Ectodermal cell (in vitro differentiated cells): ENCODE results near the gene ST8SIA6. TPM values are rescaled to one million over a fixed set of nuclear protein-coding genes. Genes with fewer than 3 reads are reported as not detected.
"Not testable (repeated sequence)": the region's sequence is repeated elsewhere in the genome, so short reads cannot be mapped to it uniquely, and the experiment has no call there.

Experiments used
- H3K27ac ChIP-seq: 2 replicates; pipeline ENCODE4 v1.7.0; 2013; ENCODE audit warnings: mild to moderate bottlenecking, low read depth, low read length; ENCODE audit not compliant: insufficient read depth, poor library complexity, severe bottlenecking
- H3K27me3 ChIP-seq: 2 replicates; pipeline ENCODE4 v1.7.0; 2013; ENCODE audit warnings: mild to moderate bottlenecking, low read length; ENCODE audit not compliant: insufficient read depth, control insufficient read depth, poor library complexity, severe bottlenecking
- H3K36me3 ChIP-seq: one replicate; pipeline ENCODE4 v1.7.0; 2013; ENCODE audit warnings: low read length; ENCODE audit not compliant: control insufficient read depth, insufficient read depth
- H3K4me1 ChIP-seq: one replicate; pipeline ENCODE4 v1.7.0; 2013; ENCODE audit warnings: low read length; ENCODE audit not compliant: control insufficient read depth, insufficient read depth
- H3K4me3 ChIP-seq: 2 replicates; pipeline ENCODE4 v1.7.0; 2013; ENCODE audit warnings: low read depth, low read length, control low read depth; ENCODE audit not compliant: insufficient read depth
- H3K9me3 ChIP-seq: 2 replicates; pipeline ENCODE4 v1.7.0; 2013; ENCODE audit warnings: mild to moderate bottlenecking, low read length, moderate library complexity; ENCODE audit not compliant: control insufficient read depth
- WGBS, 2 experiments: methylation state at CpG; one replicate each; pipeline ENCODE4 v1.1.7; 2013; ENCODE audit warnings: missing lambda C conversion rate in 2 of 2; 5-methylcytosine and 5-hydroxymethylcytosine counted together
- polyA plus RNA-seq, 4 experiments: library from polyadenylated mRNA; stranded (reverse); fragments of 50-300 nt; gene quantifications; one replicate each; pipeline ENCODE4 v1.2.3, GENCODE V29; 2013

ST8SIA6 gene, protein sequence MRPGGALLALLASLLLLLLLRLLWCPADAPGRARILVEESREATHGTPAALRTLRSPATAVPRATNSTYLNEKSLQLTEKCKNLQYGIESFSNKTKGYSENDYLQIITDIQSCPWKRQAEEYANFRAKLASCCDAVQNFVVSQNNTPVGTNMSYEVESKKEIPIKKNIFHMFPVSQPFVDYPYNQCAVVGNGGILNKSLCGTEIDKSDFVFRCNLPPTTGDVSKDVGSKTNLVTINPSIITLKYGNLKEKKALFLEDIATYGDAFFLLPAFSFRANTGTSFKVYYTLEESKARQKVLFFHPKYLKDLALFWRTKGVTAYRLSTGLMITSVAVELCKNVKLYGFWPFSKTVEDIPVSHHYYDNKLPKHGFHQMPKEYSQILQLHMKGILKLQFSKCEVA
- polyA plus RNA-seq (2013, experiment 1 of 4): 2.4 TPM
- 4.5 TPM for polyA plus RNA-seq (2013, experiment 2 of 4)
- 3.9 TPM for polyA plus RNA-seq (2013, experiment 3 of 4)
- 4.7 TPM for polyA plus RNA-seq (2013, experiment 4 of 4)

- Histone ChIP-seq H3K4me3 (peak within 1 kb of the TSS; percentile 54), H3K9me3 (no peaks in the 10 kb centered on the region), H3K36me3 (no peaks in the 10 kb centered on the region), H3K4me1 (no peaks in the 10 kb centered on the region), H3K27ac (peak within 1 kb of the TSS; percentile 12), H3K27me3 (peaks cover 44% of the 10 kb centered on the region)
- WGBS, 2 experiments: 3 to 4% methylated on average over 91 of the region's 91 CpGs
These were observed at the start of gene ST8SIA6 for GRCh38 chr10:17454161-17455014. Gene ST8SIA6 (minus strand): TSS chr10:17454595. CDS start chr10:17454255, 340 bp downstream.

- H3K27me3 ChIP-seq: no peaks in the 10 kb centered on the region
- no peaks in the 10 kb centered on the region for H3K36me3 ChIP-seq
- 95% methylated on average over 7 of the region's 7 CpGs for WGBS, 2 experiments
- H3K9me3 ChIP-seq: no peaks in the 10 kb centered on the region
- no peak overlapping the region for H3K4me3 ChIP-seq
- H3K4me1 ChIP-seq: no peaks in the 10 kb centered on the region
- H3K27ac ChIP-seq: no peak overlapping the region
These were observed 49.4 kb upstream of the ST8SIA6 start for GRCh38 chr10:17503795-17504194.

- no peaks in the 10 kb centered on the region for H3K27me3 ChIP-seq
- H3K4me1 ChIP-seq: no peaks in the 10 kb centered on the region
- H3K27ac ChIP-seq: no peak overlapping the region
- no peaks in the 10 kb centered on the region for H3K9me3 ChIP-seq
- H3K36me3 ChIP-seq: no peaks in the 10 kb centered on the region
- no peak overlapping the region for H3K4me3 ChIP-seq
- 88 to 92% methylated on average over 2 of the region's 2 CpGs for whole genome bisulfite sequencing, 2 experiments
These were observed 48.4 kb upstream of the ST8SIA6 start for GRCh38 chr10:17502814-17503213.

- H3K36me3 ChIP-seq, H3K27ac ChIP-seq, H3K9me3 ChIP-seq, H3K4me3 ChIP-seq, H3K27me3 ChIP-seq, H3K4me1 ChIP-seq: not testable (repeated sequence)
- 92 to 95% methylated on average over 5 of the region's 5 CpGs for WGBS, 2 experiments
These were observed 44.6 kb upstream of the ST8SIA6 start for GRCh38 chr10:17499014-17499413.

- no peaks in the 10 kb centered on the region for H3K36me3 ChIP-seq
- H3K9me3 ChIP-seq: no peaks in the 10 kb centered on the region
- 89 to 92% methylated on average over 6 of the region's 6 CpGs for WGBS, 2 experiments
- no peak overlapping the region for H3K27ac ChIP-seq
- H3K4me3 ChIP-seq: no peak overlapping the region
- H3K27me3 ChIP-seq: no peaks in the 10 kb centered on the region
- H3K4me1 ChIP-seq: no peaks in the 10 kb centered on the region
These were observed 43.1 kb upstream of the ST8SIA6 start for GRCh38 chr10:17497446-17498030.

DNA sequence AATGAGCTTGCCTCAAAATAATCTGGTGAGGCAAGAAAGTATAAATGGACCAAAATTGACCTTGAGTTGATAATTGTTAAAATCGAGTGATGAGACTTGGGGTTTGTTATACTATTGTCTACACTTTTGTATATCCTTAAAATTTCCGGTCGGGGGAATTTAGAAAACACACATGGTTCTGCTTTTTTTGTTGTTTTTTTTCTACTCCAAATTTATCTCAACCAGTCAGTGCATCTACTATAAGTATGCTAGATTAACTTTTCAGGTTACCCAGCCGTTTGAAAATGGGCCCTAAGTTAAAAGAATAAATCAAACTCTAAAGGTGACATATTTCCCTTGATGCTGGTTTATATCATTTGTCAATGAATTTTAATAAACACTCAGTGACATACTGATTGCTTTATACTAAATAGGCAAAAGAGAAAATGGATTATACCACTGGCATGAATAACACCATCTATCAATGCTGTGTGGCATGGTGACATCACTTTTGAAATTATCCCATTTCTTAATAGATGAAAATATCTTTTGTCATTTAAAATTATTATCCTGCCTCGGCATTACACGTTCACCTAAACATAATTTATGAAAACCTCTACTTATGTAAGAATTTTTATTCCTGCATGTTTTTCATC lies 40.3 kb upstream of the ST8SIA6 start:
- H3K4me1 ChIP-seq: no peaks in the 10 kb centered on the region
- H3K36me3 ChIP-seq: no peaks in the 10 kb centered on the region
- H3K4me3 ChIP-seq: no peak overlapping the region
- no peaks in the 10 kb centered on the region for H3K27me3 ChIP-seq
- H3K9me3 ChIP-seq: no peaks in the 10 kb centered on the region
- no peak overlapping the region for H3K27ac ChIP-seq
- 92 to 100% methylated on average over 1 to 4 of the region's 6 CpGs for WGBS, 2 experiments

DNA sequence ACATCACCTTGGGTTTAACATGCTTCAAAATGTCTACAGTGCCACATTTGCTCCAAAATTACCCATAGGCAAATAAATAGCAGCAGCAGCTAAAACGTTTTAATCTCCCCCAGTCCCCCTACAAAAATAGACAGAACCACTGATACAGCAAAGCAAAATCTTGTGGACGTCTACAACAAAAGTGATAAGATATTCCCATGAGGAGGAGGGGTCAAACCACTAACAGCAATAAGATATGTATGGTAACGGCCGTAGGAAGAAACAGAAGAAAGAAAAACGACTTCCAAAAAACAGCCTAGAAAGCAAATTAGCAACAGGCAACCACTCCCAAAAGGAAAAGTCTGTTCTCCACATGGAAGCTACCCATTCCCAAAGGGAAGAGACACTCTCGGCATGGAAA lies 34.5 kb upstream of the ST8SIA6 start:
- H3K27ac ChIP-seq: no peak overlapping the region
- no peaks in the 10 kb centered on the region for H3K36me3 ChIP-seq
- WGBS, 2 experiments: 86 to 89% methylated on average over 5 to 6 of the region's 6 CpGs
- H3K9me3 ChIP-seq: no peaks in the 10 kb centered on the region
- H3K4me3 ChIP-seq: no peak overlapping the region
- H3K27me3 ChIP-seq: no peaks in the 10 kb centered on the region
- H3K4me1 ChIP-seq: no peaks in the 10 kb centered on the region

GRCh38 chr10:17483079-17483478 lies 28.7 kb upstream of the ST8SIA6 start:
- 79 to 84% methylated on average over 6 of the region's 6 CpGs for WGBS, 2 experiments
- H3K4me3 ChIP-seq: no peak overlapping the region

GRCh38 chr10:17479822-17480221 lies 25.4 kb upstream of the ST8SIA6 start:
- Histone ChIP-seq H3K27me3 (no peaks in the 10 kb centered on the region), H3K27ac (no peak overlapping the region), H3K4me1 (no peaks in the 10 kb centered on the region), H3K4me3 (no peak overlapping the region), H3K36me3 (no peaks in the 10 kb centered on the region), H3K9me3 (no peaks in the 10 kb centered on the region)
- 76 to 97% methylated on average over 1 to 2 of the region's 3 CpGs for WGBS, 2 experiments

More at GRCh38 chr10:17483079-17483478, 28.7 kb upstream of the ST8SIA6 start:
- Histone ChIP-seq H3K27me3 (no peaks in the 10 kb centered on the region), H3K36me3 (no peaks in the 10 kb centered on the region), H3K4me1 (no peaks in the 10 kb centered on the region), H3K9me3 (no peaks in the 10 kb centered on the region), H3K27ac (no peak overlapping the region)
